DLD1 (cell line): ENCODE measurements around the gene BTBD6.
"Not testable (repeated sequence)": the region's sequence is repeated elsewhere in the genome, so short reads cannot be mapped to it uniquely, and the experiment has no call there.

Experiments used
- in situ Hi-C: cut with HindIII; loops from 2 replicates; pipeline ENCODE4 v1.10.0; 2017; ENCODE audit warnings: low sequenced_read_pairs

Gene BTBD6

DNA sequence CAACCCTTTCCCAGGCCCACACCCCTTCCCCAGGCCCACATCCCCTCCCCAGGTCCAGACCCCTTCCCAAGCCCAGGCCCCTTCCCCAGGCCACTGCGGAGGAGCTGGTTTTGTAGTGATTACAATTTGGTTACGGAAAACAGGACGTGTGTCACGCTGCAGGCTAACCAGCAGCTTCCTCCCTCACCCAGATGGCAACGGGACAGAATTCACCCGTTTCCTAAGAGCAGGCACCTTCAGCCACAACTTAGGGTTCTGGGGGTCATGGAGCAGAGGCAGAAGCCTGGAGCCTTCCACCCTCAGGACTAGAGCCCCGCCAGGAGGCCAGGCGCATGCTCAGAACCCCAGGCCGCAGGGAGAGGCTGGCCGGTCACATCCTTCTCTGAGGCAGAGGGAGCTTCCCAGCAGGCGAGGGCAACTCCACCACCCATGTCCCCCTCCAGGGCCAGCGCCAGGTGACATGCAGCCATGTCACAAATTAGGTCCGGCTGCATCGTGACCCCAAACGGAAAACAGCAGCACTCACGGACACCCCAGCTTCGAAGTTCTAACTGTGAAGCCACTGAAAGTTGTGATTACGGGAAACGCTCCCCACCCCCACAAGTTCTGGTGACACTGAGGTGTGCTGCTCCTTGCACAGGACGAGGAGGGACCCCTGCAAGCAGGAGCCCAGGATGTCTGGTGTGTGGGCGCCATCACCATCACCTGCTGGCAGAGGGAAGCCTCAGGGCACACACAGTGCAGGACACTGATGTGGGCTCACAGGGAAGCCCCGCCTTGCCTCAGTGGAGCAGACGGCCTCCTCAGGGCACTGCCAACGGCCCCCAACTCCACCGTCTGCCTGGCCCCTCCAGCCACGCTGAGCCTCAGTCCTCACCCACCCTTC, 44.7 kb downstream of the BTBD6 start:
- in situ Hi-C loops: no loop called here

GRCh38 chr14:105294142-105294597, 45.8 kb downstream of the BTBD6 start:
- in situ Hi-C loops: no loop called here

DNA sequence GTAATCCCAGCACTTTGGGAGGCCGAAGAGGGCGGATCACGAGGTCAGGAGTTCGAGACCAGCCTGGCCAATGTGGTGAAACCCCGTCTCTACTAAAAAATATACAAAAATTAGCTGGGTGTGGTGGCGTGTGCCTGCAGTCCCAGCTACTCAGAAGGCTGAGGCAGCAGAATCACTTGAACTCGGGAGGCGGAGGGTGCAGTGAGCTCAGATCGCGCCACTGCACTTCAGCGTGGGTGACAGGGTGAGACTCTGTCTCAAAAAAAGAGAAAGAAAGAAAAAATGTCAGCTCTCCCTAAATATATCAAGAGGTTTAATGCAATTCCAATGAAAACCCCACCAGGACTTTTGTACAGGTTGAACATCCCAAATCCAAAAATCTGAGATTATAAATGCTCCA, 49.0 kb downstream of the BTBD6 start:
- in situ Hi-C loops: not testable (repeated sequence)

- in situ Hi-C loops: no loop called here
These were observed 51.6 kb downstream of the BTBD6 start for GRCh38 chr14:105299654-105300541.
